GM20000 (cell line): ENCODE measurements around the gene PLD5.

Source experiments
- DNase-seq: peaks from one replicate; pipeline ENCODE4 v3.0.0; 2012; ENCODE audit warnings: low spot score
- CTCF ChIP-seq: IDR thresholded peaks from 2 replicates; pipeline ENCODE4 v1.5.1; 2012; ENCODE audit warnings: mild to moderate bottlenecking, control low read depth; ENCODE audit errors: extremely low read depth, missing control alignments

The PLD5 gene

GRCh38 chr1:242455052-242455361 lies 69.5 kb downstream of the PLD5 start:
- TF ChIP-seq CTCF = no peak
- DNase-seq = no peak

GRCh38 chr1:242454262-242455051 lies 70.0 kb downstream of the PLD5 start:
- no peak for TF ChIP-seq CTCF
- peak; percentile 34 for DNase-seq

DNA sequence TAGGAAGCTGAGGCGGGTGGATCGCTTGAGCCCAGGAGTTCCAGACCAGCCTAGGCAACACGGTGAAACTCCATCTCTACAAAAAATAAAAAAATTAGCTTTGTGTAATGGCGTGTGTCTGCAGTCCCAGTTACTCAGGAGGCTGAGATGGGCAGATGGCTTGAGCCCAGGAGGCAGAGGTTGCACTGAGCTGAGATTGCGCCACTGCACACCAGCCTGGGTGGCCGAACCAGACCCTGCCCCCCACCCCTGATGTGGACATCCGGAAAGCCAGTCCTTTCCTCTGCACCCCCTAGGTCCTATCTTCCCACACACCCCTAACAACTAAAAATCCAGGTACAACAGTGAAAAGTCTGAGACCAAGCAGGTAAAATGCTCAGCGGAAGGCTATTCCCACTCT lies 71.9 kb downstream of the PLD5 start:
- TF ChIP-seq CTCF = no peak
- no peak for DNase-seq

GRCh38 chr1:242449661-242450060 lies 74.8 kb downstream of the PLD5 start:
- no peak for DNase-seq
- TF ChIP-seq CTCF = no peak

GRCh38 chr1:242448910-242449645 lies 75.4 kb downstream of the PLD5 start:
- DNase-seq = no peak
- no peak for TF ChIP-seq CTCF

DNA sequence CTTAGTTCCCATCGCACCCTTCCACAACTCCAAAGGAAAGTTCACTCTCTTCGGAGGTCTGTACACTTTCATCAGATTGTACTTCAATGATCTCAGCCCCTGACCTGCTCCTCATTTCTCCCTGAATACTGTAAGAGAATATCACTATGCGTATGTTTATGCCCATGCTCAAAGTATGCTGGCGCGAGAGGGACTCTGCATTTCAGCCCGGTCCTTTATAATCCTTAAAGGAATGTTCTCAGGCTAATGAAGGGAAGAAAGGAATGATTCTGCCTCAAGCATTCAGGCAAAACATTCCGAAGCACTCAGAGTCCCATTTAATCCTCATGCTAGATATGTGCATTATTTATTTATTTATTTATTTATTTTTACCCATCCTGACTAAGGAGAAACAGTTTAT lies 76.8 kb downstream of the PLD5 start:
- no peak for DNase-seq
- TF ChIP-seq CTCF = no peak

GRCh38 chr1:242440757-242441156 lies 83.7 kb downstream of the PLD5 start:
- no peak for TF ChIP-seq CTCF
- no peak for DNase-seq
